GM19099 (cell line): Measurements from ENCODE around the gene NUP205.

Experiments
- POLR2A ChIP-seq: IDR thresholded peaks from 3 replicates; pipeline ENCODE4 v1.6.1; 2011; ENCODE audit warnings: low read depth; ENCODE audit not compliant: insufficient read length; ENCODE audit errors: extremely low read depth

NUP205 gene

DNA sequence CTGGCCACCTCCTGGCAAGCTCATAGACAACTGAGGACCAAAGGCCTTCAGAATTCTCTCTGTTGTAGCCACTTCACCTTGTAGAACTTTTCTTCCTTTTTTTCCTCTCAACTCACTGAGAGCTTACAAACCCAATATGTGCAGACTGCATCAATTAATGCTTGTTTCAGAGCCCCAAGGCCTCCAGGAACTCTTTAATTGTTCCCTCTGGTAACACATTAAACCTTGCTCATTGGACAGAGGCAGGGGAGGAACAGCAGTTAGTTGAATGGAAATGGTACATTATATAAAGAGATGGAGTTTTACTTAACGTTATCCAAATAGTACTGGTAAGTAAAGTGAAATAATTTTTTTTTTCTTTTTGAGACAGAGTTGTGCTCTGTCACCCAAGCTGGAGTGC is 129.7 kb downstream of the NUP205 start:
- TF ChIP-seq POLR2A: no peak

DNA sequence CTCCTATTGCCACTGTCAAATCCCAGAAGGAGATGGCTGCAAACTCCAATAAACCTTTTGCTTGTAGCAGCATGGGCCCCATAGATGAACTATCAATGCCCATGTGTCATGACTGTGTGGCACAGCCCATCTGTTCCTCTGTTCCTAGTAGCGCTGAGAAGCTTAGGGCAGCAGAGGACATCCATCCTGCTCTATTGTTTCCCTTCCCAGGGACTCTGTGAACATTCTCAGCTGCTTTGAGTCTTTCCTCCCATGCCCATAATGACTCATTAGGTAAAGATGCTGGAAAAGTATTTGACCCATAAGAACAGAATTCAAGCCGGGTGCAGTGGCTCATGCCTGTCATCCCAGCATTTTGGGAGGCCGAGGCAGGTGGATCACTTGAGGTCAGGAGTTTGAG is 132.8 kb downstream of the NUP205 start:
- no peak for TF ChIP-seq POLR2A

DNA sequence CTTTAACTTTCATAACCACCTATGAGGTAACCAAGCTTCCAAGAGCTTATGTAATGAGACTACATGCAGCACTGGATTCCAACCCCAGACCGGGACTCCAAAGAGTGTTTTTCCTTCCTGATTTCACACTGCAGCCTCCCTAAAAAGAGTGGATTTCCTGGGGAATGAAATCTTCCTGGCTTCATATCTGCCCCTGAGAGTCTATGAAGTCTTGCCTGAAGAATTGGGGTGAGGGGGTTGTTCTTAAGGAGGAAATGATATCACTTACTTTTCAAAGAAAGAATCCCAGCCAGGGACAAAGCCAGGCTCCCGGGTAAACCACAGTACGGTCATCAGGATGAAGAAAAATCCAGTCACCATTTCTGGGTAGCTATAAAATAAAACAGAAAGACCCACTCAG is 134.3 kb downstream of the NUP205 start:
- TF ChIP-seq POLR2A: no peak

DNA sequence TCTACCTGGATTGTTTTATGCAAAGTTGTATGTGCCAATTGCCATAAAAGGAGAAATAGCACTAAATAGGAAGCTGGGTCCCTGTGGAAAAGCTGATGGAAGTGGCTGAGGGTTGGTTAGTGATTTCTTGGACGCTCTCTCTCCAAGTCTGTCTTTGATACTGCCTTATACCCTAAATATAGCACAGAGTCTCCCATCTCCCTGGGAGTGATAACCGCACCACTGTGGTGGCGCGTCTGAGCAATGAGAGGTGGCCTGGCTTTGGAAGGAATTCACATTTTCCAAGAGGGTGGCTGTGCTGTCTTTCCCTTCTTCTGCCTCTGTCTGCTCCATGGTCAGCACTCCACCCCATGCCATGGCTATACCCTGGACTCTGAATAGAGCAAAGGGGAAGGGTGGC is 135.8 kb downstream of the NUP205 start:
- no peak for TF ChIP-seq POLR2A

DNA sequence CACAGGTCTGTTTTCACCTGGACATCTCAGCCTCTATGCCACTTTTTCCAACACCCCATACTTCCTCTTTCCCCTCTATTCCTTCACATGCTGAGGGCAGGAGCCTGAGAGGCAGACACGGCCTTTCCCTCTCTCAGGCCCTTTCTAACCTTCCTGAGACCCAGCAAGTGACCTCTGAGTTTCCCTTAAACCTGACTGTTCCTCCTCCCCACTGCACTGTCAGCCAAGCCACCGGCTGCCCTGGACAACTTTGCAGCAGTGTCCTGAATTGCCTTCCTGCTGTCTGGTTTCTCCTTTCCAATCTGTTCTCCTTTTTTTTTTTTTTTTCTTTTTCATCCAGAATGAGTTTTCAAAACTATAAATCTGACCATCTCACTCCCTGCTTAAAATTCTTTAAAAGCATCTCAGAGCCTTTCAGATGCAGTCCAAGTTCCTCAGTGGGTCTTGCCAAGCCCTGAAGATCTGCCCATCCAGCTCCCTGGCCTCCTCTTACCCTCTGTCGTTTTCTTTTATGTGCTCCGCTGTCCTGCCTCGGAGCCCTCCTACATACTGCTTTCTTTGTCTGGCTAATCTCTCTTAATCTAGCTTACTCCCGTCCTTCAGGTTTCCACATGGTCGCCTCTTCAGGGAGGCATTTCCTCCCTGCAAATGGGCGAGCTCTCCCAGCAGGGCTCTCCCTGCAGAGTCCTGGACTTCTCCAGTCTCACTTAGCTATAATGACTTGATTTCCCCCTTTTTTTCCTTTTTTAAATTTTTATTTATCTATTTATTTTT is 139.7 kb downstream of the NUP205 start:
- no peak for TF ChIP-seq POLR2A
